Loucy (cell line): ENCODE results near the gene SLC34A3.

ENCODE experiments used
- H2AFZ ChIP-seq: fragments of 200-600 bp; sonication (generic); 2 replicates; pipeline ENCODE4 v1.6.0; 2016; ENCODE audit warnings: antibody characterized with exemption, mild to moderate bottlenecking, low read length, moderate library complexity
- H3F3A ChIP-seq: fragments of 200-600 bp; 2 replicates; pipeline ENCODE4 v1.6.0; 2016; ENCODE audit warnings: antibody characterized with exemption, low read depth, mild to moderate bottlenecking
- H3K27me3 ChIP-seq: fragments of 200-600 bp; sonication (generic); 2 replicates; pipeline ENCODE4 v1.6.1; 2014; ENCODE audit warnings: low read length, mild to moderate bottlenecking; ENCODE audit not compliant: insufficient read depth, poor library complexity, severe bottlenecking
- H3K36me3 ChIP-seq: fragments of 200-600 bp; sonication (generic); 2 replicates; pipeline ENCODE4 v1.6.1; 2016; ENCODE audit warnings: low read length; ENCODE audit not compliant: insufficient read depth
- H3K4me1 ChIP-seq: fragments of 200-600 bp; sonication (generic); 2 replicates; pipeline ENCODE4 v1.5.1; 2014; ENCODE audit warnings: low read length, mild to moderate bottlenecking; ENCODE audit not compliant: insufficient read depth, poor library complexity, severe bottlenecking
- H3K4me2 ChIP-seq: fragments of 200-600 bp; sonication (generic); 2 replicates; pipeline ENCODE4 v1.6.0; 2014; ENCODE audit warnings: antibody characterized with exemption, low read length, low read depth, mild to moderate bottlenecking; ENCODE audit not compliant: poor library complexity, severe bottlenecking
- H3K4me3 ChIP-seq: fragments of 200-600 bp; sonication (generic); 2 replicates; pipeline ENCODE4 v1.5.1; 2014; ENCODE audit warnings: low read length, mild to moderate bottlenecking, mixed read lengths; ENCODE audit not compliant: poor library complexity, severe bottlenecking
- H3K79me2 ChIP-seq: fragments of 200-600 bp; sonication (generic); 2 replicates; pipeline ENCODE4 v1.6.1; 2014; ENCODE audit warnings: low read length; ENCODE audit not compliant: insufficient read depth
- H3K9ac ChIP-seq: fragments of 200-600 bp; sonication (generic); 2 replicates; pipeline ENCODE4 v1.6.0; 2014; ENCODE audit warnings: mild to moderate bottlenecking, low read depth, low read length, moderate library complexity; ENCODE audit not compliant: poor library complexity, severe bottlenecking
- H3K9me2 ChIP-seq: fragments of 200-600 bp; sonication (generic); replicated peaks from 2 replicates; pipeline ENCODE4 v1.6.1; 2016; ENCODE audit warnings: low read depth, low read length, mixed read lengths
- H3K9me3 ChIP-seq: fragments of 200-600 bp; sonication (generic); 2 replicates; pipeline ENCODE4 v1.6.1; 2014; ENCODE audit warnings: mild to moderate bottlenecking, antibody characterized with exemption, low read length, low read depth; ENCODE audit not compliant: insufficient read depth
- H4K20me1 ChIP-seq: fragments of 200-600 bp; sonication (generic); 2 replicates; pipeline ENCODE4 v1.6.0; 2014; ENCODE audit warnings: antibody characterized with exemption, low read length, mild to moderate bottlenecking; ENCODE audit not compliant: insufficient read depth, poor library complexity, severe bottlenecking
- EZH2phosphoT487 ChIP-seq: fragments of 200-600 bp; IDR thresholded peaks from 2 replicates; pipeline ENCODE4 v1.6.1; 2018; ENCODE audit warnings: antibody characterized with exemption, mild to moderate bottlenecking, moderate library complexity, borderline replicate concordance
- TF ChIP-seq, protein P1 (sequence below): fragments of 200-600 bp; sonication (generic); conservative IDR thresholded peaks from 2 replicates; pipeline ENCODE4 v1.5.1; 2014; ENCODE audit warnings: mild to moderate bottlenecking, antibody characterized with exemption, low read length

Gene SLC34A3

DNA sequence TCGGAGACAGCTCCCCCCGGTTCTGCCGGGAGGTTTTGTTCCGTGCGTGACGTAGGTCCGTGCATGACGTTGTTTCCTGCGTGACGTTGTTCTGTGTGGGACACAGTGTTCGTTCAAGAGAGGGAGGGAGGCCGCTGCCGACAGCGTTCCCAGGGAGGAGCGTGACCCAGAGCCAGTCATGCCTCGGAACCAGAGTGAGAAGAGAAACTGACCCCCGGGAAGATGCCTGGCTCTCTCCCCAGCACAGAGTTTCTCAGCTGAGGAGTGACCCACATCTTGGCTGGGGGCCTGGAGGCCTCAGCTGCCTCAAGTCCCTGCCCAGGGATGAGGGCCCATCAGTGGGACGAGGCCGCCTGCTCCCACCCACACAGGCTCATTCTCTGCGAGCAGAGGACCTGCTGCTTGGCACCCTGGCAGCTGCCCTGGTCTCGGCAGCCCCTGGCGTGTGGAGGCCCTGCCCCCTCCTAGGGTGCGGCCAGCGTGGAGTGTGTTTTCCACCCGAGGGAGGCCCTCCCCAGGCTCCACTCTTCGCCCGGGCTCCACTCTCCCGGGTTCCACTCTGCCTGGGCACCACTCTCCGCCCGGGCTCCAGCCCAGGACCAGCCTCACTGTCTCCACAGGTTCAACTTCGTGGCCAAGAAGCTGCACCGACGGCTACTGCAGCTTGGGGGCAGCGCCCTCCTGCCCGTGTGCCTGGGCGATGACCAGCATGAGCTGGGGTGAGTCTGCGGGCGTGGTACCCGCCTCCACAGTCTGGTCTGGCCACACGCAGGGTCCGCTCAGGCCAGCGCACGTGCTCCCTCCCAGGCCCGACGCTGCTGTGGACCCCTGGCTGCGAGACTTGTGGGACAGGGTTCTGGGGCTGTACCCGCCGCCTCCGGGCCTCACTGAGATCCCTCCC, 17.3 kb upstream of the SLC34A3 start:
- Histone ChIP-seq H3F3A (no peaks in the 10 kb centered on the region), H3K4me1 (no peaks in the 10 kb centered on the region), H3K36me3 (no peaks in the 10 kb centered on the region), H3K27me3 (no peaks in the 10 kb centered on the region), H3K4me3 (no peak overlapping the region), H4K20me1 (no peaks in the 10 kb centered on the region), H3K9me3 (no peaks in the 10 kb centered on the region), H2AFZ (no peak overlapping the region), H3K9me2 (no peaks in the 10 kb centered on the region), H3K4me2 (no peak overlapping the region), H3K79me2 (no peaks in the 10 kb centered on the region), H3K9ac (no peak overlapping the region)
- TF ChIP-seq, protein P1, sequence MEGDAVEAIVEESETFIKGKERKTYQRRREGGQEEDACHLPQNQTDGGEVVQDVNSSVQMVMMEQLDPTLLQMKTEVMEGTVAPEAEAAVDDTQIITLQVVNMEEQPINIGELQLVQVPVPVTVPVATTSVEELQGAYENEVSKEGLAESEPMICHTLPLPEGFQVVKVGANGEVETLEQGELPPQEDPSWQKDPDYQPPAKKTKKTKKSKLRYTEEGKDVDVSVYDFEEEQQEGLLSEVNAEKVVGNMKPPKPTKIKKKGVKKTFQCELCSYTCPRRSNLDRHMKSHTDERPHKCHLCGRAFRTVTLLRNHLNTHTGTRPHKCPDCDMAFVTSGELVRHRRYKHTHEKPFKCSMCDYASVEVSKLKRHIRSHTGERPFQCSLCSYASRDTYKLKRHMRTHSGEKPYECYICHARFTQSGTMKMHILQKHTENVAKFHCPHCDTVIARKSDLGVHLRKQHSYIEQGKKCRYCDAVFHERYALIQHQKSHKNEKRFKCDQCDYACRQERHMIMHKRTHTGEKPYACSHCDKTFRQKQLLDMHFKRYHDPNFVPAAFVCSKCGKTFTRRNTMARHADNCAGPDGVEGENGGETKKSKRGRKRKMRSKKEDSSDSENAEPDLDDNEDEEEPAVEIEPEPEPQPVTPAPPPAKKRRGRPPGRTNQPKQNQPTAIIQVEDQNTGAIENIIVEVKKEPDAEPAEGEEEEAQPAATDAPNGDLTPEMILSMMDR: peak; percentile 25; the same call in 1 of the 2 replicates
- no peak for TF ChIP-seq EZH2phosphoT487

DNA sequence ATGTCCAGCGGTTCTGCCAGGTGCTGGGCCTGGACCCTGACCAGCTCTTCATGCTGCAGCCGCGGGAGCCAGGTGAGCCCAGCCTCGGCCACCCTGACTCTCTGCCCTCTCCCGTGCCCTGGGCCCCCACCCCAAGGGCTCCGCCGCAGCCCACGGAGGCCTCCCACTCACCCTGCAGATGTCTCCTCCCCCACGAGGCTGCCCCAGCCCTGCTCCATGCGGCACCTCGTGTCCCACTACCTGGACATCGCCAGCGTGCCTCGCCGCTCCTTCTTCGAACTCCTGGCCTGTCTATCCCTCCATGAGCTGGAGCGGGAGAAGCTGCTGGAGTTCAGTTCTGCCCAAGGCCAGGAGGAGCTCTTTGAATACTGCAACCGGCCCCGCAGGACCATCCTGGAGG, 16.1 kb upstream of the SLC34A3 start:
- no peaks in the 10 kb centered on the region for H3K27me3 ChIP-seq
- no peaks in the 10 kb centered on the region for H3K9me2 ChIP-seq
- H3K36me3 ChIP-seq: no peaks in the 10 kb centered on the region
- no peaks in the 10 kb centered on the region for H3K4me1 ChIP-seq
- H3K79me2 ChIP-seq: no peaks in the 10 kb centered on the region
- TF ChIP-seq, protein P1: no peak
- no peak for TF ChIP-seq EZH2phosphoT487
- no peaks in the 10 kb centered on the region for H3K9me3 ChIP-seq
- H3K4me2 ChIP-seq: no peak overlapping the region
- no peak overlapping the region for H3K9ac ChIP-seq
- no peak overlapping the region for H2AFZ ChIP-seq
- H3F3A ChIP-seq: no peaks in the 10 kb centered on the region
- H4K20me1 ChIP-seq: no peaks in the 10 kb centered on the region
- H3K4me3 ChIP-seq: no peak overlapping the region

DNA sequence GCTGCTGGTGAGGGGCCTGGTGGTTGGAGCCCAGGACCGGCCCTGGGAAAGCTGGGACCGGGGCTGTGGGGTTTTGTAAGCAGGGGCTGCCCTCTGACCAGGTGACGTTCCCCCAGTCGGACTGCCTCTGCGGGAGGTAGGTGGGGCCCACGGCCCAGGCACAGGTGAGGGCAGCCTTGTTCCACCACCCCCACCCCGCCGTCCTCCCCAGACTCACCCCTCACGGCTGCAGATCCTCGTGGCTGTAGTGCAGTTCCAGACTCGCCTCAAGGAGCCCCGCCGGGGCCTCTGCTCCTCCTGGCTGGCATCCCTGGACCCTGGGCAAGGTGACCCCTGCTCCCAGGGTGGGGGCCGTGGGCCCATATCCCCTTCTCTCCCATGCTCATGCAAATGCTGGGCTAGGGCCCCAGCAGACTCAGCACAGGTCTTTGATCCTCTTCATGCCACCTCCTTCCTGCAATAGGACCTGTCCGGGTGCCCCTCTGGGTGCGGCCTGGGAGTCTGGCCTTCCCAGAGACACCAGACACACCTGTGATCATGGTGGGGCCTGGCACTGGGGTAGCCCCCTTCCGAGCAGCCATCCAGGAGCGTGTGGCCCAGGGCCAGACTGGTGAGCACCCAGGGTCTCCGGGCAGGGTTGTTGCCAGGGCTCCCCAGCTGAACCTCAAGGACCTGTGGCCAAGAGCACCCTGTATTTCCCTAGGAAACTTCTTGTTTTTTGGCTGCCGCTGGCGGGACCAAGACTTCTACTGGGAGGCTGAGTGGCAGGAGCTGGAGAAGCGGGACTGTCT, 15.3 kb upstream of the SLC34A3 start:
- H3K79me2 ChIP-seq: no peaks in the 10 kb centered on the region
- no peak overlapping the region for H2AFZ ChIP-seq
- no peaks in the 10 kb centered on the region for H3F3A ChIP-seq
- H3K9me2 ChIP-seq: no peaks in the 10 kb centered on the region
- H3K9me3 ChIP-seq: no peaks in the 10 kb centered on the region
- no peaks in the 10 kb centered on the region for H3K4me1 ChIP-seq
- TF ChIP-seq, protein P1: no peak
- no peak for TF ChIP-seq EZH2phosphoT487
- no peaks in the 10 kb centered on the region for H4K20me1 ChIP-seq
- H3K4me2 ChIP-seq: no peak overlapping the region
- no peaks in the 10 kb centered on the region for H3K36me3 ChIP-seq
- H3K4me3 ChIP-seq: no peak overlapping the region
- no peak overlapping the region for H3K9ac ChIP-seq
- no peaks in the 10 kb centered on the region for H3K27me3 ChIP-seq
